NCI-H1048 (cell line): ENCODE measurements around the gene CHST8.

Source experiments
- DNase-seq: peaks from one replicate; lab custom pipeline; 2025; lab: John Stamatoyannopoulos, UW

CHST8 gene

GRCh38 chr19:33673996-33674625 lies 52.4 kb downstream of the CHST8 start:
- DNase-seq, result no peak

- DNase-seq, result no peak
Observed at GRCh38 chr19:33674626-33675367, 53.0 kb downstream of the CHST8 start.

GRCh38 chr19:33675501-33676124 lies 53.9 kb downstream of the CHST8 start:
- DNase-seq, result no peak

GRCh38 chr19:33676999-33677665 lies 55.4 kb downstream of the CHST8 start:
- no peak for DNase-seq

- DNase-seq, result no peak
Observed at GRCh38 chr19:33677745-33678426, 56.1 kb downstream of the CHST8 start.

- no peak for DNase-seq
Observed at GRCh38 chr19:33678796-33679585, 57.2 kb downstream of the CHST8 start.

- DNase-seq, result no peak
Observed at GRCh38 chr19:33679696-33680095, 57.9 kb downstream of the CHST8 start.

- no peak for DNase-seq
Observed at GRCh38 chr19:33681081-33681680, 59.4 kb downstream of the CHST8 start.

GRCh38 chr19:33683881-33684537 lies 62.3 kb downstream of the CHST8 start:
- no peak for DNase-seq

- DNase-seq, result no peak
Observed at GRCh38 chr19:33684538-33685232, 62.9 kb downstream of the CHST8 start.

- DNase-seq, result no peak
Observed at GRCh38 chr19:33685541-33685940, 63.8 kb downstream of the CHST8 start.

- no peak for DNase-seq
Observed at GRCh38 chr19:33686262-33686661, 64.5 kb downstream of the CHST8 start.

GRCh38 chr19:33686687-33687480 lies 65.1 kb downstream of the CHST8 start:
- no peak for DNase-seq

GRCh38 chr19:33687481-33688170 lies 65.9 kb downstream of the CHST8 start:
- DNase-seq, result no peak

- DNase-seq, result no peak
Observed at GRCh38 chr19:33688171-33688992, 66.6 kb downstream of the CHST8 start.

GRCh38 chr19:33689138-33689746 lies 67.5 kb downstream of the CHST8 start:
- no peak for DNase-seq

GRCh38 chr19:33689868-33690267 lies 68.1 kb downstream of the CHST8 start:
- DNase-seq, result no peak
